ENCODE results near the gene SV2C.

DNA sequence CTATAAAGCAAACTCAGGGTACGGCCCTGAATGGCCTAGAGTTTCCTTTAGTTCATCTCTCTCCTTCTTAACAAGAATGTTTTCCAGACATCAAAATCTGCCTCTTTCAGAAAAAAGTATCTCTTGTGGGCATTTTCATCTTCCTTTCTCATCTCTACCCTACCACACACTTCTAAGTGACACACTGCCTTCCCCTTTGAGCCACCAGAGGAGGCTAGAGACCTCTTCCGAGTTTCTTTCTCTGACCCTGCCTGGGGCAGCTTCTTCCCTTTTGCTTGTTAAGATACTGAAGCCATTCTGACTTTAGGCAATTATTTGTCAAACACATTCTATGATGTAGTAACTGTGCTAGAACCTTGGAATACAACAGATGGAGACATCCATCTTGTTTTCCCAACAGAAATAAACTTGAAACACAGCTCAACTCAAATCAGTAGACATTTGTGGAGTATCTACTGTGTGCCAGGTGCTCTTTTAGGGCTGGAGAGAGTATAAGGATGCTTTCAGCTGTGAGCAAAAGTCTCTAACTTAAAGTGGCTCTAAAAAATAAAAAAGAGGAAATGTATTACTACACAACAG lies 8.6 kb upstream of the SV2C start:
- TF ChIP-seq EP300 (IDR thresholded peaks at IDR 0.05; ENCODE audit: borderline replicate concordance in 1 of 2, control insufficient read depth in 1 of 2, low read depth in 2 of 2, low read length in 2 of 2) (no peak), YY1 (IDR thresholded peaks at IDR 0.05; ENCODE audit: low read depth, low read length) (peak; percentile 38; the same call in 1 of the 2 replicates)
- TF ChIP-seq, protein P1, sequence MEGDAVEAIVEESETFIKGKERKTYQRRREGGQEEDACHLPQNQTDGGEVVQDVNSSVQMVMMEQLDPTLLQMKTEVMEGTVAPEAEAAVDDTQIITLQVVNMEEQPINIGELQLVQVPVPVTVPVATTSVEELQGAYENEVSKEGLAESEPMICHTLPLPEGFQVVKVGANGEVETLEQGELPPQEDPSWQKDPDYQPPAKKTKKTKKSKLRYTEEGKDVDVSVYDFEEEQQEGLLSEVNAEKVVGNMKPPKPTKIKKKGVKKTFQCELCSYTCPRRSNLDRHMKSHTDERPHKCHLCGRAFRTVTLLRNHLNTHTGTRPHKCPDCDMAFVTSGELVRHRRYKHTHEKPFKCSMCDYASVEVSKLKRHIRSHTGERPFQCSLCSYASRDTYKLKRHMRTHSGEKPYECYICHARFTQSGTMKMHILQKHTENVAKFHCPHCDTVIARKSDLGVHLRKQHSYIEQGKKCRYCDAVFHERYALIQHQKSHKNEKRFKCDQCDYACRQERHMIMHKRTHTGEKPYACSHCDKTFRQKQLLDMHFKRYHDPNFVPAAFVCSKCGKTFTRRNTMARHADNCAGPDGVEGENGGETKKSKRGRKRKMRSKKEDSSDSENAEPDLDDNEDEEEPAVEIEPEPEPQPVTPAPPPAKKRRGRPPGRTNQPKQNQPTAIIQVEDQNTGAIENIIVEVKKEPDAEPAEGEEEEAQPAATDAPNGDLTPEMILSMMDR (IDR thresholded peaks at IDR 0.05 in 2 of 3, conservative IDR thresholded peaks at IDR 0.05 in 1 of 3; ENCODE audit: control insufficient read depth in 2 of 3, extremely low read depth in 1 of 3, insufficient read depth in 1 of 3, low read depth in 3 of 3, low read length in 3 of 3): peak; percentile 69 to 88 (median 77)
